Breast epithelium (tissue), 3 donors: ENCODE measurements around the gene ADGRV1.

Experiments
- CTCF ChIP-seq, 3 donors: fragments of 450-650 bp; IDR thresholded peaks; one replicate each; pipeline ENCODE4 v1.5.1; 2016 to 2017; ENCODE audit warnings: antibody characterized with exemption in 3 of 3, mild to moderate bottlenecking in 3 of 3, moderate library complexity in 3 of 3
- POLR2A ChIP-seq: fragments of 450-650 bp; IDR thresholded peaks from one replicate; pipeline ENCODE4 v1.6.1; 2016; ENCODE audit warnings: antibody characterized with exemption, mild to moderate bottlenecking, moderate library complexity
- POLR2AphosphoS5 ChIP-seq, 3 donors: sonication (generic); formaldehyde crosslinking; IDR thresholded peaks; one replicate each; pipeline ENCODE4 v1.6.1; 2017; ENCODE audit warnings: antibody characterized with exemption in 3 of 3

DNA sequence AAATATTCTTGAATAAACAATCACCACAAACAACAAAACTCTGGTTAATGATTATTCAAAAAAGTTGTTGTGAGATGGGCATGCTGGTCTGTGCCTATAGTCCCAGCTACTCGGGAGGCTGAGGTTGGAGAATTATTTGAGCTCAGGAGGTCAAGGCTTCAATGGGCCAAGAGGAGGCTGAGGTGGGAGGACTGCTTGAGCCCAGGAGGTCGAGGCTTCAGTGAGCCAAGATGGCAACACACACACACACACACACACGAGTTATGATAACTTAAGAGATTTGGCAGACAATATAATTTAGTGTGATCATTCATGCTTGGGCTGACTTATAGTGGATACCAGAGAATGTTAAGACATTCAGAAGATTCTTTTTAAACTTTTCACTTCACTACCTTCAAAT, 44.1 kb upstream of the ADGRV1 start:
- TF ChIP-seq CTCF (IDR thresholded peaks at IDR 0.05), result no peak
- no peak for TF ChIP-seq POLR2AphosphoS5 (IDR thresholded peaks at IDR 0.05)
- TF ChIP-seq POLR2A, result no peak
